Neutrophil (primary cell): ENCODE data around the gene PPY.

ENCODE experiments used
- H3K27ac ChIP-seq: fragments of 200-600 bp; sonication (generic); 2 replicates; pipeline ENCODE4 v1.5.1; 2016; ENCODE audit warnings: mild to moderate bottlenecking, moderate library complexity
- H3K27me3 ChIP-seq: fragments of 200-600 bp; sonication (generic); 2 replicates; pipeline ENCODE4 v1.6.0; 2016; ENCODE audit warnings: mild to moderate bottlenecking
- H3K36me3 ChIP-seq: fragments of 200-600 bp; sonication (generic); 2 replicates; pipeline ENCODE4 v1.5.1; 2017
- H3K4me1 ChIP-seq, 2 experiments: fragments of 200-600 bp in 1 of 2; sonication (generic) in 1 of 2; 1 replicate in 1 of 2; 2 replicates in 1 of 2; pipeline versions ENCODE4 v1.5.1 to v1.6.1; 2013 to 2016; ENCODE audit warnings: low read depth in 1 of 2, low read length in 1 of 2, mild to moderate bottlenecking in 1 of 2, moderate library complexity in 1 of 2; ENCODE audit not compliant: control insufficient read depth in 1 of 2, insufficient read depth in 1 of 2
- H3K4me3 ChIP-seq, 2 experiments: fragments of 200-600 bp in 1 of 2; sonication (generic) in 1 of 2; 1 replicate in 1 of 2; 2 replicates in 1 of 2; pipeline ENCODE4 v1.5.1; 2013 to 2016; ENCODE audit warnings: low read depth in 1 of 2, low read length in 1 of 2, mild to moderate bottlenecking in 1 of 2, moderate library complexity in 1 of 2
- H3K9me3 ChIP-seq: fragments of 200-600 bp; sonication (generic); 2 replicates; pipeline ENCODE4 v1.5.1; 2016
- TF ChIP-seq, protein P1 (sequence below): fragments of 200-600 bp; sonication (generic); IDR thresholded peaks from 2 replicates; pipeline ENCODE4 v1.5.1; 2016; ENCODE audit warnings: antibody characterized with exemption

PPY gene, protein sequence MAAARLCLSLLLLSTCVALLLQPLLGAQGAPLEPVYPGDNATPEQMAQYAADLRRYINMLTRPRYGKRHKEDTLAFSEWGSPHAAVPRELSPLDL

DNA sequence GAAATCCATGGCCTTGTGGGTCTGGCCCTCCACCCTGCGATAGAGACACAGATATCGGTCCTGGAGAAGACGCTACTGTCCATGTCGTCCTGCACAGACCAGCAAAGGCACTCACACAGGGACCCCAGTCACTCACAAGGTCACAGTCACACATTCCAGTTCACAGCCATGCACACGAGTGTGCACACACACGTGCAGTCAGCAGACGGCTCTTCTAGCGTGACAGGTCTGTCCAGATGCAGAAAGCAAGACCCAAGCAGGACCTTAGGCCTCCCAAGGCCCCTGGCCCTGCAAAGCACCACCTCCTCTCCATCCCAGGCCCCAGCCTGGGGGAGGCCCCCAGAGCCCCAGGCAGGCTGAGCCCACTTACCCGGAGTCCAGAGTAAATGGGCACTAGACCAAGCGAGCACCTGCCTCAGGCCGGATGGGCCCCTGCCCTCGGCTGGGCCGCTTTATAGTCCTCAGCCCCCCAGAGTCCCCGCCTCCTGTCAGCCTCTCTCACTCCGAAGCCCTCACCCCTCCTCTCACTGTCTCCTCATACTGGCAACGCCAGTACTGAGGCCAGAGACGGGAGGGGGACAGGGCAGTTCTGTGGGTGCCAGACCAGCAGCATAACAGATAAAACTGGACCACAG lies at the start of gene PPY:
PPY (minus strand) TSS at position 426 of the 635 bp plus-strand sequence. CDS start 822 bp downstream, outside the sequence.
- no peak within 1 kb of the TSS for H3K27ac ChIP-seq
- TF ChIP-seq, protein P1, sequence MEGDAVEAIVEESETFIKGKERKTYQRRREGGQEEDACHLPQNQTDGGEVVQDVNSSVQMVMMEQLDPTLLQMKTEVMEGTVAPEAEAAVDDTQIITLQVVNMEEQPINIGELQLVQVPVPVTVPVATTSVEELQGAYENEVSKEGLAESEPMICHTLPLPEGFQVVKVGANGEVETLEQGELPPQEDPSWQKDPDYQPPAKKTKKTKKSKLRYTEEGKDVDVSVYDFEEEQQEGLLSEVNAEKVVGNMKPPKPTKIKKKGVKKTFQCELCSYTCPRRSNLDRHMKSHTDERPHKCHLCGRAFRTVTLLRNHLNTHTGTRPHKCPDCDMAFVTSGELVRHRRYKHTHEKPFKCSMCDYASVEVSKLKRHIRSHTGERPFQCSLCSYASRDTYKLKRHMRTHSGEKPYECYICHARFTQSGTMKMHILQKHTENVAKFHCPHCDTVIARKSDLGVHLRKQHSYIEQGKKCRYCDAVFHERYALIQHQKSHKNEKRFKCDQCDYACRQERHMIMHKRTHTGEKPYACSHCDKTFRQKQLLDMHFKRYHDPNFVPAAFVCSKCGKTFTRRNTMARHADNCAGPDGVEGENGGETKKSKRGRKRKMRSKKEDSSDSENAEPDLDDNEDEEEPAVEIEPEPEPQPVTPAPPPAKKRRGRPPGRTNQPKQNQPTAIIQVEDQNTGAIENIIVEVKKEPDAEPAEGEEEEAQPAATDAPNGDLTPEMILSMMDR = no peak

DNA sequence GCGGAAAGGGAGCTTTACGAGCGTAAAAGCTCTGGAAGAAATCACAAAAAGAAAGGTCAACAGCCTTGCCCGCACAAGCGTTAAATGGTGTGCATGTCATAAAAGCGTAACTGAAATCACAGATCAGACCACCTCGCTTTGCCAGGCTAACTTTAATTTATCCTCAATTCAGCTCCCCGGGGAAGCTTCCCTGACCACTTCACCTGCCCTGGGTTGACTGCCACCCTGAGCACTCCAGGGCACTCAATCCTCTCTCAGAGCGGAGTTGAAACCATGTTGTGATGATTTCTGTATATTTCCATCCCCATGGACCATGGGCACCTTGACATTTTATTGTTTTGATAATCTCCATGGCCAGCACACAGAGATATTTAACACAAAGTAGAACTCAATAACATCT lies 46.0 kb upstream of the PPY start:
- Histone ChIP-seq H3K4me1 (peaks cover 3 to 5% of the 10 kb centered on the region in 2 experiments), H3K36me3 (no peaks in the 10 kb centered on the region), H3K4me3 (no peak overlapping the region), H3K9me3 (no peaks in the 10 kb centered on the region), H3K27ac (no peak overlapping the region), H3K27me3 (peaks cover 51% of the 10 kb centered on the region)
- TF ChIP-seq, protein P1 = no peak

More for the DNA sequence above, at the start of gene PPY:
- peaks cover 38% of the 10 kb centered on the region for H3K27me3 ChIP-seq
- H3K4me3 ChIP-seq = no peak within 1 kb of the TSS
- no peaks in the 10 kb centered on the region for H3K9me3 ChIP-seq
- peaks cover 4 to 6% of the 10 kb centered on the region in 2 experiments for H3K4me1 ChIP-seq
- H3K36me3 ChIP-seq = no peaks in the 10 kb centered on the region

DNA sequence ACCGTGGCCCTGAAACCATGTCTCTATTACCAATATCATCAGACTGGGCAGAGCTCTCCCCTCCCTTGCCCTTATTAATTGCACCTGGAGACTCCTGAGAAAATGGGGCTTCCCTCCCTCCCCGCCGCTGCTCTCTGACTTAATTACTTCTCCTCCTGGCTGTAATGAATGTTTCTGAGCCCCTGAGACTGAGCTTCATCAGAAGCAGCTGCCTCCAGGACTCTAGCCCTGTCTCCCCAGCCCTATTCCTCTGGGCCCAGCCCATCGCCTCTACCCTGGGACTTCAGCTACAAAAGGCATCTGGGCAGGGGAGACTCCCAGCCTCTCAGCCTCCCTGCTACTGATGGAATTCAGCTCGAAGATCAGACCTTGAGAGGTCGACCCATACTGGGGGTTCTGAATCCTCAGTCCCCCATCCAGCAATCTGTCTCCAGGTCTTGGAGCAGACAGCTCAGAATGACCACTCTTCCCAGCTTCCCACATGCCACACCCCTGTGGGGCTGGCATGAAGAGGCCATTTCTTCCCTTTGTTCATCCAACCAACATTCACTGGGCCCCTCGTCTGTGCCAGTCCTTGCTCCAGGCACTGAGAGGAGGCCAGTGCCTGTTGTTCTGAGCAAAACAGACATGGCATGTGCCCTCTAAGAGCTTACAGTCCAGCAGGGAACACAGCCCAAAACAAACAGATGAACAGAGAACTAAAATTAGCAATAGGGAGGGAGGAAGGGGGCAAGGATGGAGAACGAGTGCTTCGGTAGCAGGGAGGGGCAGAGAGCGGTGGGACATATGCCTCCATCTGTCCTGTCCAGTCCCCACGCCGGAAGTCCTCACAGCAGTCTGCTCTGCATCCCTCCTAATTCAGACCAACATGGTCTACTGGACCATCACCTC lies 45.1 kb upstream of the PPY start:
- Histone ChIP-seq H3K9me3 (no peaks in the 10 kb centered on the region), H3K36me3 (no peaks in the 10 kb centered on the region), H3K4me1 (peaks cover 3 to 5% of the 10 kb centered on the region in 2 experiments), H3K4me3 (no peak overlapping the region), H3K27me3 (peaks cover 61% of the 10 kb centered on the region), H3K27ac (no peak overlapping the region)
- TF ChIP-seq, protein P1 = no peak

DNA sequence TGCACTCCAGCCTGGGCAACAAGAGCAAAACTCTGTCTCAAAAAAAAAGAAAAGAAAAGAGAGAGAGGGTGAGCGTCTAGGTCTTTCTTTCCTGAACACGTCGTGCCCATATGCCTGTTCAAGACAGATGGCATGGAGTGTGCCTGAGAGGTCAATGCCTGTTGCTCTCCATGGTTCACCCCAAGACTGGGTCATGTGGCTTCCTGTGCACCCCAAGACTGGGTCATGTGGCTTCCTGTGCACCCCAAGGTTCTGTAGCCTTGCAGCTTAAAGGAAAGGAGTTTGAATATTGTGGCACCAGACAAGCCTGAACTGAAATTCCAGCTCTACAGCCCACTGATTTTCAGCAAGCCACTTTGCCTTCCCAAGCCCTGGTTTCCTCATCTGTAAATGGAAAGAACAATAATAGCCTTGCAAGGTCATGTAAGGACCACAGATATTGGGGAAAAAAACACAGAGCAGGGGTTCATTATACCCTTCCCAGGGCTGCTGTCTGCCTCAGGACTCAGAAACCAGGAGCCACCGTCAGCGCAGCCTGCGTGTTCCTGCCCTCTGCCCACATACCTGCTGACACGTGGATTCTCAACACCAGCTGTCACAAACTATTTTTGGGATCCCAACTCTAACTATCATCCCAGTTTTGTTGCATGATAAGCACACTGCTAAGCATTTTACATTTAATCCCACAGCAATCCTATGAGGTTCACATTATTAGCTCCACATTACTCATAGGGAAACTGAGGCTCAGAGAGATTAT lies 44.1 kb upstream of the PPY start:
- H3K27me3 ChIP-seq = peaks cover 70% of the 10 kb centered on the region

DNA sequence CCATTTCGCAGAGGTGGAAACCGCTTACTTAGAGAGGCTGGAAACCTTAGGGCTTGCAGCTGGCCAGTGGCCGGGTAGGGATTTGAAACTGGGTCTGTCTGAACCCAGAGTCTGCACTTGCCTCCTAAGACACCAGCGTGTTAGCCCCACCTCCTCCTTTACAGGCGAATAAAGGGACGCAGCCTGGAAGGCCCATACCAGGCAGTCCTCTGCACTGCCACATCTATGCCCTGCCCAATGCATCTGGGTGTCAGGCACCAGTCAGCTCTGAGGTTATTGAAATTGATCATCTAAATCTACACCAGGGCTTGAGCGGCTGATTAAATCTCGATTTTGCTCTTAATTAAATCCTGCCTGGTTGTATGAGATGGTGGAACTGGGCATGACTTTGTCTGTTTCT lies 42.2 kb upstream of the PPY start:
- H3K4me3 ChIP-seq = no peak overlapping the region
- TF ChIP-seq, protein P1 = no peak
- no peaks in the 10 kb centered on the region for H3K36me3 ChIP-seq
- H3K4me1 ChIP-seq = peaks cover 3 to 5% of the 10 kb centered on the region in 2 experiments
- peaks cover 87% of the 10 kb centered on the region for H3K27me3 ChIP-seq
- no peaks in the 10 kb centered on the region for H3K9me3 ChIP-seq
- no peak overlapping the region for H3K27ac ChIP-seq

More for the DNA sequence above, 44.1 kb upstream of the PPY start:
- Histone ChIP-seq H3K27ac (no peak overlapping the region), H3K36me3 (no peaks in the 10 kb centered on the region), H3K4me3 (no peak overlapping the region), H3K4me1 (peaks cover 3 to 5% of the 10 kb centered on the region in 2 experiments), H3K9me3 (no peaks in the 10 kb centered on the region)
- TF ChIP-seq, protein P1 = no peak
